Keratinocyte (primary cell): ENCODE data around the gene NXNL2. TPM values are rescaled to one million over a fixed set of nuclear protein-coding genes. Genes with fewer than 3 reads are reported as not detected.

Experiments
- DNase-seq: peaks from one replicate; pipeline ENCODE4 v3.0.0-alpha.2; 2011; ENCODE audit warnings: low read depth, missing footprints, low spot score
- FAIRE-seq: peaks from 2 replicates; lab custom pipeline; 2011; peaks lifted over from hg19 to GRCh38; lab: Jason Lieb, UNC
- H2AFZ ChIP-seq: 2 replicates; pipeline ENCODE4 v1.6.0; 2012; ENCODE audit warnings: low read length, control low read depth, inconsistent platforms; ENCODE audit not compliant: control insufficient read depth
- H3K27ac ChIP-seq: 2 replicates; pipeline ENCODE4 v1.5.1; 2011; ENCODE audit warnings: low read length; ENCODE audit not compliant: control insufficient read depth, insufficient read depth
- H3K27me3 ChIP-seq: 3 replicates; pipeline ENCODE4 v1.6.0; 2011; ENCODE audit warnings: low read length; ENCODE audit not compliant: control insufficient read depth, insufficient read depth; ENCODE audit errors: extremely low read depth
- H3K36me3 ChIP-seq, 2 experiments: 2 replicates in 1 of 2; 3 replicates in 1 of 2; pipeline ENCODE4 v1.5.1; 2011; ENCODE audit warnings: low read length in 2 of 2, mild to moderate bottlenecking in 1 of 2; ENCODE audit not compliant: control insufficient read depth in 2 of 2, insufficient read depth in 2 of 2; ENCODE audit errors: extremely low read depth in 1 of 2
- H3K4me1 ChIP-seq: 3 replicates; pipeline ENCODE4 v1.5.1; 2011; ENCODE audit warnings: low read length; ENCODE audit not compliant: control insufficient read depth, insufficient read depth; ENCODE audit errors: extremely low read depth
- H3K4me2 ChIP-seq: 3 replicates; pipeline ENCODE4 v1.6.0; 2011; ENCODE audit warnings: low read depth, low read length; ENCODE audit not compliant: control insufficient read depth, insufficient read depth; ENCODE audit errors: extremely low read depth
- H3K4me3 ChIP-seq, 3 experiments: fragments of 200-600 bp in 1 of 3; sonication (generic) in 1 of 3; 2 replicates in 2 of 3; 3 replicates in 1 of 3; pipeline ENCODE4 v1.5.1; 2011 to 2016; ENCODE audit warnings: low read length in 3 of 3, mild to moderate bottlenecking in 3 of 3, control low read depth in 2 of 3, inconsistent platforms in 1 of 3, low read depth in 1 of 3, mixed read lengths in 1 of 3, mixed run types in 1 of 3, moderate library complexity in 1 of 3; ENCODE audit not compliant: control insufficient read depth in 2 of 3, insufficient read depth in 2 of 3; ENCODE audit errors: extremely low read depth in 1 of 3
- H3K79me2 ChIP-seq: 2 replicates; pipeline ENCODE4 v1.6.0; 2012; ENCODE audit warnings: low read length; ENCODE audit not compliant: control insufficient read depth, insufficient read depth
- H3K9ac ChIP-seq: 3 replicates; pipeline ENCODE4 v1.6.0; 2011; ENCODE audit warnings: low read length; ENCODE audit not compliant: control insufficient read depth, insufficient read depth; ENCODE audit errors: extremely low read depth
- H3K9me1 ChIP-seq: 3 replicates; pipeline ENCODE4 v1.6.0; 2011; ENCODE audit warnings: low read length; ENCODE audit not compliant: control insufficient read depth, insufficient read depth; ENCODE audit errors: extremely low read depth
- H3K9me3 ChIP-seq: 2 replicates; pipeline ENCODE4 v1.5.1; 2012; ENCODE audit warnings: low read depth, low read length; ENCODE audit not compliant: control insufficient read depth
- H4K20me1 ChIP-seq: 3 replicates; pipeline ENCODE4 v1.6.0; 2011; ENCODE audit warnings: low read length; ENCODE audit not compliant: control insufficient read depth, insufficient read depth; ENCODE audit errors: extremely low read depth
- CTCF ChIP-seq, 3 experiments: IDR thresholded peaks in 1 of 3; conservative IDR thresholded peaks in 1 of 3; optimal IDR thresholded peaks in 1 of 3; 2 replicates in 2 of 3; 3 replicates in 1 of 3; pipeline versions ENCODE3 to v1.5.1; 2011; ENCODE audit warnings: low read length in 3 of 3, mild to moderate bottlenecking in 3 of 3, moderate library complexity in 2 of 3, control low read depth in 1 of 3, inconsistent platforms in 1 of 3; ENCODE audit not compliant: insufficient read depth in 2 of 3; ENCODE audit errors: extremely low read depth in 1 of 3
- EZH2 ChIP-seq: IDR thresholded peaks from one replicate; pipeline ENCODE4 v1.6.1; 2012; ENCODE audit warnings: inconsistent platforms, mild to moderate bottlenecking, low read length, moderate library complexity
- dilution Hi-C: fragments of 300-500 bp; cut with MboI; formaldehyde crosslinking; loops from one replicate; pipeline ENCODE4 v1.7.0; 2020; ENCODE audit warnings: low sequenced_read_pairs; ENCODE audit not compliant: extremely low pct_ligation_motif_present
- polyA plus RNA-seq, 5 experiments: library from polyadenylated mRNA; depleted of rRNA in 3 of 5; stranded (reverse) in 3 of 5; stranded (forward) in 1 of 5; unstranded in 1 of 5; fragments of >200 nt; gene quantifications; 1 replicate in 1 of 5; 2 replicates in 3 of 5; 3 replicates in 1 of 5; pipeline versions ENCODE4 v1.2.1 to v1.2.3, GENCODE V29; 2011 to 2012; ENCODE audit warnings: missing spikeins in 2 of 5, low read depth in 1 of 5, low replicate concordance in 1 of 5

Gene NXNL2
- polyA plus RNA-seq, 1 donor (not counting 4 experiments of a cell fraction or from before 2014, with no cell fraction given) = 0.17 TPM

- Histone ChIP-seq H3K9me3 (no peaks in the 10 kb centered on the region), H2AFZ (no peak overlapping the region), H4K20me1 (no peaks in the 10 kb centered on the region), H3K36me3 (no peaks in the 10 kb centered on the region), H3K27ac (no peak overlapping the region), H3K9me1 (no peaks in the 10 kb centered on the region), H3K4me1 (no peaks in the 10 kb centered on the region), H3K4me2 (no peak overlapping the region), H3K27me3 (no peaks in the 10 kb centered on the region), H3K9ac (no peak overlapping the region), H3K4me3 (no peak overlapping the region), H3K79me2 (no peaks in the 10 kb centered on the region)
- FAIRE-seq (no peak), DNase-seq (no peak)
- no peak for TF ChIP-seq EZH2
- TF ChIP-seq CTCF (optimal IDR thresholded peaks at IDR 0.05 in 1 of 3, IDR thresholded peaks at IDR 0.05 in 1 of 3, conservative IDR thresholded peaks at IDR 0.05 in 1 of 3; ENCODE audit: extremely low read depth in 1 of 3, insufficient read depth in 2 of 3, low read length in 3 of 3) = no peak
- dilution Hi-C loops = no loop called here
Measured at GRCh38 chr9:88511906-88512305, 23.1 kb upstream of the NXNL2 start.

GRCh38 chr9:88514247-88514646, 20.7 kb upstream of the NXNL2 start:
- H3K4me3 ChIP-seq = no peak overlapping the region
- no peaks in the 10 kb centered on the region for H3K4me1 ChIP-seq
- H2AFZ ChIP-seq = no peak overlapping the region
- DNase-seq (no peak), FAIRE-seq (no peak)
- H3K9me1 ChIP-seq = no peaks in the 10 kb centered on the region
- H3K9ac ChIP-seq = no peak overlapping the region
- H4K20me1 ChIP-seq = no peaks in the 10 kb centered on the region
- no peaks in the 10 kb centered on the region for H3K79me2 ChIP-seq
- TF ChIP-seq CTCF (optimal IDR thresholded peaks at IDR 0.05 in 1 of 3, IDR thresholded peaks at IDR 0.05 in 1 of 3, conservative IDR thresholded peaks at IDR 0.05 in 1 of 3; ENCODE audit: extremely low read depth in 1 of 3, insufficient read depth in 2 of 3, low read length in 3 of 3) (no peak), EZH2 (no peak)
- H3K9me3 ChIP-seq = no peaks in the 10 kb centered on the region
- no peak overlapping the region for H3K4me2 ChIP-seq
- no peaks in the 10 kb centered on the region for H3K27me3 ChIP-seq
- dilution Hi-C loops = no loop called here
- H3K36me3 ChIP-seq = no peaks in the 10 kb centered on the region
- H3K27ac ChIP-seq = no peak overlapping the region
